NCI-H748 (cell line): ENCODE results near the gene LIN52.

Experiments used
- DNase-seq: peaks from one replicate; lab custom pipeline; 2025; ENCODE audit not compliant: unreplicated experiment; lab: John Stamatoyannopoulos, UW

LIN52 gene

GRCh38 chr14:74084277-74085046 lies at the start of gene LIN52, which contains the start of gene ALDH6A1:
TSS of gene LIN52 (plus strand) at chr14:74084956. CDS start at chr14:74084975, 19 bp downstream.
TSS of gene ALDH6A1 (minus strand) at chr14:74084453. CDS start at chr14:74084394, 59 bp downstream.
- peak; percentile 100 for DNase-seq

- no peak for DNase-seq
Observed at GRCh38 chr14:74035556-74035955, 49.2 kb upstream of the LIN52 start.

GRCh38 chr14:74038020-74038859 lies 46.5 kb upstream of the LIN52 start:
- peak; percentile 61 for DNase-seq

GRCh38 chr14:74042296-74042695 lies 42.5 kb upstream of the LIN52 start:
- DNase-seq, result no peak

GRCh38 chr14:74045522-74045921 lies 39.2 kb upstream of the LIN52 start:
- no peak for DNase-seq

GRCh38 chr14:74048281-74048680 lies 36.5 kb upstream of the LIN52 start:
- DNase-seq, result no peak

GRCh38 chr14:74049876-74050495 lies 34.8 kb upstream of the LIN52 start:
- DNase-seq, result no peak

GRCh38 chr14:74062809-74063150 lies 22.0 kb upstream of the LIN52 start:
- no peak for DNase-seq

- DNase-seq, result no peak
Observed at GRCh38 chr14:74064426-74064825, 20.3 kb upstream of the LIN52 start.

GRCh38 chr14:74064883-74065282 lies 19.9 kb upstream of the LIN52 start:
- no peak for DNase-seq

- no peak for DNase-seq
Observed at GRCh38 chr14:74065746-74066575, 18.8 kb upstream of the LIN52 start.

GRCh38 chr14:74077401-74077800 lies 7.4 kb upstream of the LIN52 start:
- DNase-seq, result no peak

- DNase-seq, result no peak
Observed at GRCh38 chr14:74080820-74081460, 3.8 kb upstream of the LIN52 start.

GRCh38 chr14:74081491-74081890 lies 3.3 kb upstream of the LIN52 start:
- no peak for DNase-seq

- DNase-seq, result no peak
Observed at GRCh38 chr14:74083161-74083560, 1.6 kb upstream of the LIN52 start.

GRCh38 chr14:74083784-74084276 lies 926 bp upstream of the LIN52 start:
- no peak for DNase-seq

GRCh38 chr14:74085047-74085637 lies 386 bp downstream of the LIN52 start:
- peak; percentile 64 for DNase-seq

GRCh38 chr14:74085828-74086227 lies 1.1 kb downstream of the LIN52 start:
- no peak for DNase-seq

- no peak for DNase-seq
Observed at GRCh38 chr14:74089251-74090020, 4.7 kb downstream of the LIN52 start.
